SU-DHL-6 (cell line): ENCODE measurements around the gene TOR2A.
"Not testable (repeated sequence)": the region's sequence is repeated elsewhere in the genome, so short reads cannot be mapped to it uniquely, and the experiment has no call there.

Source experiments
- H2AFZ ChIP-seq: fragments of 200-600 bp; sonication (generic); 2 replicates; pipeline ENCODE4 v1.6.1; 2014; ENCODE audit warnings: low read depth, mild to moderate bottlenecking, moderate library complexity, mixed read lengths, antibody characterized with exemption, low read length; ENCODE audit not compliant: severe bottlenecking
- H3F3A ChIP-seq: fragments of 200-600 bp; shearing (Covaris generic); 2 replicates; pipeline ENCODE4 v1.6.0; 2016; ENCODE audit warnings: antibody characterized with exemption, mild to moderate bottlenecking; ENCODE audit not compliant: insufficient read depth
- H3K27ac ChIP-seq: fragments of 200-600 bp; sonication (generic); 2 replicates; pipeline ENCODE4 v1.5.1; 2016; ENCODE audit warnings: low read depth, mild to moderate bottlenecking, low read length, moderate library complexity, mixed read lengths
- H3K27me3 ChIP-seq: fragments of 200-600 bp; sonication (generic), shearing (Covaris generic); 2 replicates; pipeline ENCODE4 v1.6.0; 2014; ENCODE audit warnings: mild to moderate bottlenecking, low read length
- H3K36me3 ChIP-seq: fragments of 200-600 bp; sonication (generic); 2 replicates; pipeline ENCODE4 v1.6.1; 2014; ENCODE audit warnings: mild to moderate bottlenecking, low read length, mixed read lengths
- H3K4me2 ChIP-seq: fragments of 300-600, 200-600 bp; shearing (Covaris generic), sonication (generic); 2 replicates; pipeline ENCODE4 v1.6.0; 2014; ENCODE audit warnings: low read length, low read depth, mild to moderate bottlenecking; ENCODE audit not compliant: poor library complexity, severe bottlenecking
- H3K4me3 ChIP-seq: fragments of 200-600 bp; sonication (generic); 2 replicates; pipeline ENCODE4 v1.5.1; 2014; ENCODE audit warnings: antibody characterized with exemption, low read length, mild to moderate bottlenecking, mixed read lengths; ENCODE audit not compliant: insufficient read depth, poor library complexity, severe bottlenecking
- H3K79me2 ChIP-seq: fragments of 200-600 bp; sonication (generic); 2 replicates; pipeline ENCODE4 v1.6.1; 2014; ENCODE audit warnings: mild to moderate bottlenecking, low read length, moderate library complexity; ENCODE audit not compliant: insufficient read depth
- H3K9ac ChIP-seq: fragments of 200-600 bp; sonication (generic); 2 replicates; pipeline ENCODE4 v1.7.0; 2014; ENCODE audit warnings: mild to moderate bottlenecking, low read length
- H3K9me2 ChIP-seq: fragments of 200-600 bp; sonication (generic); replicated peaks from 2 replicates; pipeline ENCODE4 v1.6.1; 2014; ENCODE audit warnings: low read length; ENCODE audit not compliant: insufficient read depth
- H3K9me3 ChIP-seq: fragments of 200-600 bp; sonication (generic); 2 replicates; pipeline ENCODE4 v1.6.1; 2014; ENCODE audit warnings: low read length, mixed read lengths; ENCODE audit not compliant: insufficient read depth
- H4K20me1 ChIP-seq: fragments of 200-600 bp; sonication (generic); 2 replicates; pipeline ENCODE4 v1.6.1; 2014; ENCODE audit warnings: low read depth, mild to moderate bottlenecking, antibody characterized with exemption, low read length, moderate library complexity, mixed read lengths
- CTCF ChIP-seq: fragments of 200-600 bp; sonication (generic); IDR thresholded peaks from one replicate; pipeline ENCODE4 v1.5.1; 2017; ENCODE audit warnings: antibody characterized with exemption, mild to moderate bottlenecking, low read length, moderate library complexity; ENCODE audit not compliant: insufficient read depth, poor library complexity, severe bottlenecking
- EZH2phosphoT487 ChIP-seq: fragments of 200-600 bp; sonication (generic), shearing (Covaris generic); conservative IDR thresholded peaks from 2 replicates; pipeline ENCODE4 v1.6.1; 2018; ENCODE audit warnings: mild to moderate bottlenecking, antibody characterized with exemption, low read length, moderate library complexity, mixed read lengths

The TOR2A gene

GRCh38 chr9:127761061-127761460 is 26.0 kb upstream of the TOR2A start:
- TF ChIP-seq EZH2phosphoT487, result no peak
- TF ChIP-seq CTCF, result no peak
- no peak overlapping the region for H3K9ac ChIP-seq
- no peaks in the 10 kb centered on the region for H3K9me2 ChIP-seq
- H3K36me3 ChIP-seq, result no peaks in the 10 kb centered on the region
- H3K9me3 ChIP-seq, result no peaks in the 10 kb centered on the region
- H3K4me2 ChIP-seq, result no peak overlapping the region
- no peak overlapping the region for H3K4me3 ChIP-seq
- no peaks in the 10 kb centered on the region for H3K79me2 ChIP-seq
- no peak overlapping the region for H2AFZ ChIP-seq
- no peaks in the 10 kb centered on the region for H4K20me1 ChIP-seq
- no peak overlapping the region for H3K27ac ChIP-seq
- no peaks in the 10 kb centered on the region for H3F3A ChIP-seq
- no peaks in the 10 kb centered on the region for H3K27me3 ChIP-seq

- no peaks in the 10 kb centered on the region for H3K36me3 ChIP-seq
- no peak overlapping the region for H2AFZ ChIP-seq
- H3K9me2 ChIP-seq, result no peaks in the 10 kb centered on the region
- no peak overlapping the region for H3K4me3 ChIP-seq
- no peaks in the 10 kb centered on the region for H3K79me2 ChIP-seq
- H3K9me3 ChIP-seq, result no peaks in the 10 kb centered on the region
- no peak overlapping the region for H3K27ac ChIP-seq
- no peak overlapping the region for H3K9ac ChIP-seq
- no peak for TF ChIP-seq EZH2phosphoT487
- no peak for TF ChIP-seq CTCF
- H3K4me2 ChIP-seq, result no peak overlapping the region
- H4K20me1 ChIP-seq, result no peaks in the 10 kb centered on the region
- H3F3A ChIP-seq, result no peaks in the 10 kb centered on the region
- H3K27me3 ChIP-seq, result no peaks in the 10 kb centered on the region
These were observed 23.7 kb upstream of the TOR2A start for GRCh38 chr9:127758843-127759242.

- H3K9ac ChIP-seq, H2AFZ ChIP-seq, H3K9me2 ChIP-seq, H3K79me2 ChIP-seq, H3F3A ChIP-seq, H3K36me3 ChIP-seq, H3K4me2 ChIP-seq, H3K4me3 ChIP-seq, H4K20me1 ChIP-seq, H3K27ac ChIP-seq, H3K27me3 ChIP-seq, H3K9me3 ChIP-seq: not testable (repeated sequence)
These were observed 21.7 kb upstream of the TOR2A start for GRCh38 chr9:127756776-127757175.

GRCh38 chr9:127756233-127756632 is 21.1 kb upstream of the TOR2A start:
- Histone ChIP-seq H4K20me1 (no peaks in the 10 kb centered on the region), H3K36me3 (no peaks in the 10 kb centered on the region), H3K27ac (no peak overlapping the region), H3K9me2 (no peaks in the 10 kb centered on the region), H3K9ac (no peak overlapping the region), H2AFZ (no peak overlapping the region), H3K27me3 (no peaks in the 10 kb centered on the region), H3K9me3 (no peaks in the 10 kb centered on the region), H3K4me3 (no peak overlapping the region), H3F3A (no peaks in the 10 kb centered on the region), H3K79me2 (no peaks in the 10 kb centered on the region), H3K4me2 (no peak overlapping the region)
- TF ChIP-seq EZH2phosphoT487 (no peak), CTCF (no peak)
